Endodermal cell (in vitro differentiated cells): ENCODE data around the gene TMEM183A. TPM values are rescaled to one million over a fixed set of nuclear protein-coding genes. Genes with fewer than 3 reads are reported as not detected.

Source experiments
- DNase-seq: peaks from one replicate; pipeline ENCODE4 v3.0.0-alpha.2; 2017
- H3K27ac ChIP-seq: 2 replicates; pipeline ENCODE4 v1.5.1; 2013; ENCODE audit warnings: mild to moderate bottlenecking, low read depth, low read length, moderate library complexity
- H3K27me3 ChIP-seq: 2 replicates; pipeline ENCODE4 v1.6.1; 2013; ENCODE audit warnings: mild to moderate bottlenecking, low read length, moderate library complexity; ENCODE audit not compliant: insufficient read depth, control insufficient read depth, poor library complexity, severe bottlenecking
- H3K36me3 ChIP-seq: 2 replicates; pipeline ENCODE4 v1.7.0; 2013; ENCODE audit warnings: mild to moderate bottlenecking, low read length, moderate library complexity; ENCODE audit not compliant: control insufficient read depth, insufficient read depth
- H3K4me1 ChIP-seq: one replicate; pipeline ENCODE4 v1.7.0; 2013; ENCODE audit warnings: low read length; ENCODE audit not compliant: control insufficient read depth, insufficient read depth
- H3K4me3 ChIP-seq: 2 replicates; pipeline ENCODE4 v1.5.1; 2013; ENCODE audit warnings: mild to moderate bottlenecking, low read length, moderate library complexity
- H3K9ac ChIP-seq: 2 replicates; pipeline ENCODE4 v1.6.1; 2013; ENCODE audit warnings: mild to moderate bottlenecking, low read length, moderate library complexity; ENCODE audit not compliant: poor library complexity, severe bottlenecking; ENCODE audit errors: extremely low read depth
- H3K9me3 ChIP-seq: 2 replicates; pipeline ENCODE4 v1.6.1; 2013; ENCODE audit warnings: mild to moderate bottlenecking, low read length, moderate library complexity; ENCODE audit not compliant: control insufficient read depth
- H3K27ac Mint-ChIP-seq: 2 replicates; pipeline ENCODE4 v1.8.0; 2020; ENCODE audit warnings: mixed read lengths
- H3K27me3 Mint-ChIP-seq: 2 replicates; pipeline ENCODE4 v1.8.0; 2021; ENCODE audit warnings: mild to moderate bottlenecking, mixed read lengths; ENCODE audit not compliant: insufficient read depth
- H3K36me3 Mint-ChIP-seq: 2 replicates; pipeline ENCODE4 v1.8.0; 2020; ENCODE audit warnings: low read depth, mixed read lengths
- H3K4me1 Mint-ChIP-seq: 2 replicates; pipeline ENCODE4 v1.8.0; 2020; ENCODE audit warnings: mixed read lengths
- H3K4me3 Mint-ChIP-seq: 2 replicates; pipeline ENCODE4 v1.8.0; 2020; ENCODE audit warnings: mild to moderate bottlenecking, moderate library complexity, mixed read lengths
- H3K9me3 Mint-ChIP-seq: 2 replicates; pipeline ENCODE4 v1.8.0; 2020; ENCODE audit warnings: mild to moderate bottlenecking, mixed read lengths
- CTCF ChIP-seq: fragments of 200-600 bp; sonication (generic); conservative IDR thresholded peaks from 2 replicates; pipeline ENCODE4 v1.5.0; 2021; ENCODE audit warnings: antibody characterized with exemption, mild to moderate bottlenecking
- WGBS, 2 experiments: methylation state at CpG; one replicate each; pipeline versions ENCODE4 v1.1.5 to v1.1.7; 2013; ENCODE audit warnings: missing lambda C conversion rate in 2 of 2, mixed read lengths in 1 of 2; ENCODE audit not compliant: insufficient coverage in 1 of 2, insufficient read length in 1 of 2; 5-methylcytosine and 5-hydroxymethylcytosine counted together
- total RNA-seq, 2 donors: library from RNA; stranded (reverse); fragmentation: NEBNext Ultra II Directional in 1 of 2; extraction: Animal tissue kit (Norgen Biotek cat#: 25700) in 1 of 2; gene quantifications; 2 replicates in 1 of 2; 3 replicates in 1 of 2; pipeline ENCODE4 v1.2.1, GENCODE V29; 2021

TMEM183A gene
- total RNA-seq, 2 donors from 2014 or later, result 88.9 to 89.7 TPM

GRCh38 chr1:202958544-202959275 lies 48.5 kb upstream of the TMEM183A start:
- Mint-ChIP-seq H3K36me3 (peaks cover 12% of the 10 kb centered on the region), H3K9me3 (no peaks in the 10 kb centered on the region), H3K4me1 (peaks cover 21% of the 10 kb centered on the region), H3K4me3 (peak overlapping the region; percentile 66), H3K27me3 (no peaks in the 10 kb centered on the region), H3K27ac (peak overlapping the region; percentile 89)
- no peaks in the 10 kb centered on the region for H3K9me3 ChIP-seq
- DNase-seq, result no peak
- peak overlapping the region; percentile 87 for H3K4me3 ChIP-seq
- H3K36me3 ChIP-seq, result peaks cover 31% of the 10 kb centered on the region
- no peaks in the 10 kb centered on the region for H3K27me3 ChIP-seq
- peaks cover 5% of the 10 kb centered on the region for H3K4me1 ChIP-seq
- 7 to 11% methylated on average over 7 to 10 of the region's 10 CpGs for WGBS, 2 experiments
- no peak for TF ChIP-seq CTCF
- no peak overlapping the region for H3K27ac ChIP-seq
- no peak overlapping the region for H3K9ac ChIP-seq

- peaks cover 5% of the 10 kb centered on the region for H3K4me1 ChIP-seq
- Mint-ChIP-seq H3K27ac (no peak overlapping the region), H3K9me3 (no peaks in the 10 kb centered on the region), H3K36me3 (peaks cover 11% of the 10 kb centered on the region), H3K4me1 (peaks cover 22% of the 10 kb centered on the region), H3K4me3 (peak overlapping the region; percentile 66), H3K27me3 (no peaks in the 10 kb centered on the region)
- H3K36me3 ChIP-seq, result peaks cover 32% of the 10 kb centered on the region
- no peak for TF ChIP-seq CTCF
- no peak overlapping the region for H3K9ac ChIP-seq
- 63 to 73% methylated on average over 1 of the region's 1 CpG for WGBS, 2 experiments
- H3K4me3 ChIP-seq, result peak overlapping the region; percentile 87
- H3K27me3 ChIP-seq, result no peaks in the 10 kb centered on the region
- no peak for DNase-seq
- H3K27ac ChIP-seq, result no peak overlapping the region
- H3K9me3 ChIP-seq, result no peaks in the 10 kb centered on the region
Measured at GRCh38 chr1:202959276-202959620, 47.9 kb upstream of the TMEM183A start.

- Mint-ChIP-seq H3K27me3 (no peaks in the 10 kb centered on the region), H3K27ac (no peak overlapping the region), H3K9me3 (no peaks in the 10 kb centered on the region), H3K4me1 (peaks cover 40% of the 10 kb centered on the region), H3K4me3 (no peak overlapping the region), H3K36me3 (peaks cover 12% of the 10 kb centered on the region)
- no peak for TF ChIP-seq CTCF
- Histone ChIP-seq H3K27me3 (no peaks in the 10 kb centered on the region), H3K4me3 (no peak overlapping the region), H3K36me3 (peaks cover 33% of the 10 kb centered on the region), H3K9ac (no peak overlapping the region), H3K4me1 (peaks cover 19% of the 10 kb centered on the region), H3K9me3 (no peaks in the 10 kb centered on the region), H3K27ac (no peak overlapping the region)
- no peak for DNase-seq
- WGBS, 2 experiments, result 94% methylated on average over 2 to 5 of the region's 5 CpGs
Measured at GRCh38 chr1:202961220-202961880, 45.8 kb upstream of the TMEM183A start.
